Measurements from ENCODE around the gene CABLES2. TPM values are rescaled to one million over a fixed set of nuclear protein-coding genes. Genes with fewer than 3 reads are reported as not detected.

The CABLES2 gene
- total and polyA plus RNA-seq, 2 donors: 2.1 to 5.7 TPM

DNA sequence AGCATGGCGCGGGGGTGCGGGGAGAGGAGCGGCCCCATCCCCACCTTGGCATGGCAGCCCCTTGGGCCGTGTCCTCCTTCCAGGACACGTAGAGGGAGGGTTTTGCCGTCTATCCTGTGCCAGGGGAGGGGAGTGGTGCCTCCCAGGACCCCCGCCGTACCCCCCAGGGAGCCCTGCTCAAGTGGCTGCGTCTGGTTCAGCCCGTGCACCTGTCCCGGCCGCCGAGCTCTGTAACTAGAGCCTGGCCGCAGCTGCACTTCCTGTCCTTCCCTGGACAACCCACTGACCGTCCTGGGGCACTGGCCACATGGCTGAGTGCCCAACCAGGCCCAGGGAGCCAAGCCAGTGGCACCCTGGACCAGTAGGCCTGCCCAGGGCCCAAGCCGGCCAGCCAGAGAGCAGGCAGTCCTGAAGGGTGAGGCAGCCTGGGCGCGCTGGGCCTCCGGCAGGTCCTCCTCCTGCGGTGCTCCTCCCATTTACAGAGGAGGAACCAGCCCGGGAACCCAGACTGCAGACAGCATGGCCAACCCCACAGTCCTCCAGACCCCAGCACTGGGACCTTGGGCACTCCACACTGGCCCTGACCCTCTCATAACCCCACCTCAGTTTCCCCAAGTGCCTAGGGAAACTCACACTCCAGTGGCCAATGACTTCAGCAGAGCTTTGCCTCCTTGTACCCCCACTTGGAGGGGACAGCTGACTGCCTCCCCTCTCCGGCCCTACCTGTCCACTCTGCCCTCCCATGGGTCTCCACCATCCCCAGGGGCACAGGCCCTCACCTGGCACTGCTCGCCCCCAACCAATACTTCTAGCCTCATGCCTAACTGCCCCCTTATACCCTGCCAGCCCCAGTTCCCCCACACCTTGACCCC lies 48.7 kb downstream of the CABLES2 start:
- DNase-seq (ENCODE audit: extremely low spot score): no peak
- 64% methylated on average over 24 of the region's 24 CpGs for WGBS
- Histone ChIP-seq H3K4me1 (ENCODE audit: insufficient read depth) (peaks cover 6% of the 10 kb centered on the region), H3K36me3 (ENCODE audit: insufficient read depth) (no peaks in the 10 kb centered on the region), H3K27ac (ENCODE audit: low read depth) (peak overlapping the region; percentile 34), H3K4me3 (ENCODE audit: low read depth, low read length) (no peak overlapping the region)

DNA sequence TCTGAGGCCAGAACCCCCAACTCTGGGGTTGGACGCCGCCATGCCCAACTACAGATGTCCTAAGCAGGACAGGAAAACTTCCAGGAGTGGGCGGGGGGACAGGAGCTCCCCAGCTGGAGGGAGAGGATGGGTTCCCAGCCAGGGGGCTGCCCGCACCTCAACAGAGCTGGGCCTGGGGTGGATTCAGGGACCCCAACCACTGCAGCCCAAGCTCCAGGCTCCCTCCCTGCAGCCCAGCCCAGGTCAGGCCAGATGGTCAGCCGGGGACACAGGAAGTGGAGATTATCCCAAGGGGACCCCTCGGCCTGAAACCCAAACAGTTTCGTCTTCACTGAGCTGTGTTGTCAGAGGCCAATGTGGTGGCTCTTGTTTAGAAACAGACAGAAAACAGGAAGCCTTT lies 49.4 kb downstream of the CABLES2 start:
- no peak overlapping the region for H3K4me3 ChIP-seq (ENCODE audit: low read depth, low read length)
- peak overlapping the region; percentile 64 for H3K27ac ChIP-seq (ENCODE audit: low read depth)
- H3K36me3 ChIP-seq (ENCODE audit: insufficient read depth): no peaks in the 10 kb centered on the region
- H3K4me1 ChIP-seq (ENCODE audit: insufficient read depth): peaks cover 6% of the 10 kb centered on the region
- 47% methylated on average over 7 of the region's 7 CpGs for WGBS
- no peak for DNase-seq (ENCODE audit: extremely low spot score)

DNA sequence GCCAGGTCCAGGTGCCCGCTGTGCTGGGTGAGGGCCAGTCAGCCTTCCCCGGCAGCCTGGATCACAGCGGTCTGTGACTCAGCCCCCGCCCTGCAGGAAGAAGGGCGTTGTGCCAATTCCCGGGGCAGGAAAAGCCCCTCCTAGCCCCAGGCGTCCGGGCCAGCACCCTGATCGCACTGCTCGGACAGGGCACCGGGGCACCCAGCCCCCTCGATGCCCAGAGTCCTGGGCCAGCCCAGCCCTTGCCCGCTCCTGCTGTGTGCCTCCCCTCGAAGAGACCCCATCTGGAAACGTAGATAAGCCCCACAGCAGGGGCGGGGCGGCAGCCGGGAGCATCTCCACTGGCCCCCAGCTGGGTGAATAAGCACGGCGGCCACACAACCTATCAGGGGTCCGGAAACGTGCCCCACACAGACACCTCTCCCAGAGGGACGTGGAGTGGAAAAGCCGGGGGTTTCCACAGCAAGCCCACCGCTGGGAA lies 49.9 kb downstream of the CABLES2 start:
- Histone ChIP-seq H3K36me3 (ENCODE audit: insufficient read depth) (no peaks in the 10 kb centered on the region), H3K4me3 (ENCODE audit: low read depth, low read length) (no peak overlapping the region), H3K27ac (ENCODE audit: low read depth) (peak overlapping the region; percentile 80), H3K4me1 (ENCODE audit: insufficient read depth) (peaks cover 6% of the 10 kb centered on the region)
- DNase-seq (ENCODE audit: extremely low spot score): no peak
- WGBS: 15% methylated on average over 25 of the region's 25 CpGs

DNA sequence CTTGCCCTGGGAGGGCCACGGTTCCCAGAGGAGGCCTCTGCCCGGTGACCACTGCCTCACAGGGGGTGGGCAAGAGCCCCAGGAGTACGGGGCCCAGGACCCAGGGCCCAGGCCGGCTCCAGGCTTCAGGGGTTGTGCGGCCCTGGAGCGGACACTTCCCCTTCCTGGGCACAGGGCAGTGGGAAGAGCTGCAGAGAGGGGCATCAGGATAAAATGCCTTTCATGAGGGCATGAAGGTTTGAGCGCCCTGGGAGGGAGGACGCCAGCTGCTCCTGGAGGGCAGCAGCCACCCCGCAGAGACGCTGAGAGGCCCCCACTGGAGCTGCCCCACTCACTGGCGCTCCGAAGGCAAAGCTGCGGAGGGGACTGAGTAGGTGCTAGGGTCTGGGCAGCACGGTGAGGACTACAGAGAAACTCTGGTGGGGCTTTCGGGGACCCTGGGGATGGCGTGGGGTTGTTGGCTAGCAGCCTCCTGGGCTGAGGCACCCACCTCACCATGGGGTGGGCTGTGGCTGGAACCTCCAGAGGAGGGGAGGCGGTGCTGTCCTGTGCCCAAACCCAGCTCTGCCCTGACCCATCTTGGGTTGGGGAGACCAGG lies 50.4 kb downstream of the CABLES2 start:
- H3K4me1 ChIP-seq (ENCODE audit: insufficient read depth): peaks cover 6% of the 10 kb centered on the region
- 41% methylated on average over 17 of the region's 17 CpGs for WGBS
- no peaks in the 10 kb centered on the region for H3K36me3 ChIP-seq (ENCODE audit: insufficient read depth)
- no peak for DNase-seq (ENCODE audit: extremely low spot score)
- H3K4me3 ChIP-seq (ENCODE audit: low read depth, low read length): no peak overlapping the region
- H3K27ac ChIP-seq (ENCODE audit: low read depth): peak overlapping the region; percentile 80

DNA sequence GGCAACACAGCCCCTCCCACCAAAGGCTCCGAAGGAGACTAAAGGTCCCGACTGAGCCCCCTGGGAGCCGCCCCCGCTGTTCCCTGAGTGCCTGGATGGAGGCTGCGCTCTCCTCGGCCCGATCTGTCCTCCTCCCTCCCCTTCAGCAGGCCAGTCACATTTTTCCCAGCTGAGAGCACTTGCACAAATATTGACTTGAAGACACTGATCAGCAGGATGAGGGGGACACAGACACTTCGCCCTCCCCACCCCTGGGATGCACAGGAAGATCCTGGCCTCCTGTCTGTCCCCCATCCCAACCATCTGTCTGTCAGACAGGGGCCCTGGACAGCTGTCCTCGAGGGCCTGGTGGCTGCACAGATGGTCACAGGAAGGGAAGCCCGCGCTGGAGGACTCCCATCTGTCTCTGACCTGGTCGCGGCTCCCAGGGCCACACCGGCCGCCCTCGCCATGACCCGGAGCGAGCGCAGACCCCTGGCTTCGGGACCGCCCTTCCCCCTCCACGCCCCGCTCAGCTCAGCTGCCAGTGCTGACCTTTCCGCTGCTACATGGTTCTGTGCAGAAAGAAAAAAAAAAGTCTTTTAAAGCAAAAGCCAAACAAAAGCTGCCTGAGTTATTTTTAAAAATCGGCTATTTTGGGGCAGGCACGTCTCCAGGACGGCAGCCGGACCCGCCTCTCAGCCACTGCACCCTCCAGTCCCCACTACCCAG lies 51.1 kb downstream of the CABLES2 start:
- DNase-seq (ENCODE audit: extremely low spot score): no peak
- H3K27ac ChIP-seq (ENCODE audit: low read depth): peak overlapping the region; percentile 80
- WGBS: 16% methylated on average over 29 of the region's 29 CpGs
- H3K4me3 ChIP-seq (ENCODE audit: low read depth, low read length): no peak overlapping the region
- no peaks in the 10 kb centered on the region for H3K36me3 ChIP-seq (ENCODE audit: insufficient read depth)
- H3K4me1 ChIP-seq (ENCODE audit: insufficient read depth): peaks cover 6% of the 10 kb centered on the region

- peaks cover 6% of the 10 kb centered on the region for H3K4me1 ChIP-seq (ENCODE audit: insufficient read depth)
- no peaks in the 10 kb centered on the region for H3K36me3 ChIP-seq (ENCODE audit: insufficient read depth)
- no peak overlapping the region for H3K4me3 ChIP-seq (ENCODE audit: low read depth, low read length)
- 21% methylated on average over 11 of the region's 11 CpGs for WGBS
- no peak for DNase-seq (ENCODE audit: extremely low spot score)
- H3K27ac ChIP-seq (ENCODE audit: low read depth): peak overlapping the region; percentile 80
Measured at GRCh38 chr20:62355516-62355877, 51.6 kb downstream of the CABLES2 start.

DNA sequence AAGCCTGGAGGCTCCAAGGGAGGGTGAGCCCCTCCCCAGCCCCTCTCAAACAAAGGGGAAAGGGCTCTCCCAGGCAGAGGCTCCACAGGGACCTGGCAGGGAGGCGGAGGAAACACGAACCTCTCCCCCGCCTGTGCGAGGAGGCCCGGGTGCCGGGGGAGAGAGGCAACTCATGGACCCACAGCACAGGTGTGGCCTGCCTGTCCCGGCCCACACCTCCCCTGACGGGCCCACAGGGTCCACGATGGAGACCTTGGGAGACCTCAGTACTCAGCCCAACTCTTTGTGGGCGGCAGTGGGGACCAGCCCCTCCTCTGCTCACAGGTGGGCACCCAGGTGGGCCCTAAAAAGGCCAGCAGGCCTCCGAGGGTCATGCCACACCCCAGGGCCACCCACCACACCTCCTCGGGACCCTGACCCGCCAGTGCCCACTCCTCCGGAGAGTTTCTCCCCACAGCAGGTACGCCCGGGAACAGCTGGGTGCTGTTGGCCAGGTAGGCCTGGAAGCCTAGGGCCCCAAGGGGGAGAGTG lies 52.2 kb downstream of the CABLES2 start:
- Histone ChIP-seq H3K4me3 (ENCODE audit: low read depth, low read length) (no peak overlapping the region), H3K4me1 (ENCODE audit: insufficient read depth) (peaks cover 6% of the 10 kb centered on the region), H3K36me3 (ENCODE audit: insufficient read depth) (no peaks in the 10 kb centered on the region), H3K27ac (ENCODE audit: low read depth) (peak overlapping the region; percentile 80)
- no peak for DNase-seq (ENCODE audit: extremely low spot score)
- 69% methylated on average over 16 of the region's 16 CpGs for WGBS

DNA sequence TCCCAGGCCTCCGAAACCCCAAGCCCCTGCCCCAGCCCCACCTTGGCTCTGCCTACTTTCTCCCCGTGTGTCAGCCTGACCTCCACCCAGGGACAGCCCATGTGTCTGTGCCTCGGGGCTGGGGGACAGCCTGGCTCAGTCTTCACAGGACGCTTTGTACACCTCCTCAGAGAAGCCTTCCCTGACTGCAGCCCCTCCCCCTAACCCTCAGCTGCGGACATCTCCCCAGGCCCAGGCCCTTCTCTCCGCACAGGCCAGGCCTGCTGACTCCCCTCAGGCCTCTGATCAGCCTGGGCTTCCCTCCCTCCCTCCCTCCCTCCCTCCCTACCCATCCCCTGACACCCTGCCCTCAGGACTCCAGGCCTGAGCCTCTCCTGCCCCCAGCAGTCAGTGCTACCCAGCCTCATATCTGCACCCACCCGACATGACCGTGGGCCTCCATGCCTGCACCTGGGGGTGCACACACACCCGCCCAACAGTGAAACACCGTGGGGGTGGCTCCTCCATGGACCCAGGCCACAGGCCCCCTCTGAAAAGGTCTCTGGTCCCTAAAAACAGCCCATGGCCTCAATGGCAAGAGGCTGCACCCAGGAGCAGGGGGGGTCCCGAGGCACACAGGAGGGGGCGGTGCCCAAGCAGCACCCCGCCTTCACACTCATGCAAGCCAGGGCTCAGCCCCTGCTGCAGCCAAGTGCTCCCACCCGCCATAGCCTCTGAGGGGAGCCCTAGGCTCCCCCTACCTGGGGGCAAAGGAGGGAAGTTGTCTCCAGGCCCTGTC lies 52.9 kb downstream of the CABLES2 start:
- WGBS: 79% methylated on average over 14 of the region's 14 CpGs
- Histone ChIP-seq H3K27ac (ENCODE audit: low read depth) (no peak overlapping the region), H3K4me3 (ENCODE audit: low read depth, low read length) (no peak overlapping the region), H3K36me3 (ENCODE audit: insufficient read depth) (no peaks in the 10 kb centered on the region), H3K4me1 (ENCODE audit: insufficient read depth) (peaks cover 6% of the 10 kb centered on the region)
- no peak for DNase-seq (ENCODE audit: extremely low spot score)

GRCh38 chr20:62353289-62354030 lies 53.6 kb downstream of the CABLES2 start:
- peak overlapping the region; percentile 18 for H3K27ac ChIP-seq (ENCODE audit: low read depth)
- 92% methylated on average over 16 of the region's 16 CpGs for WGBS
- no peak overlapping the region for H3K4me3 ChIP-seq (ENCODE audit: low read depth, low read length)

GRCh38 chr20:62352402-62353288 lies 54.4 kb downstream of the CABLES2 start:
- DNase-seq (ENCODE audit: extremely low spot score): no peak
- H3K4me1 ChIP-seq (ENCODE audit: insufficient read depth): peaks cover 6% of the 10 kb centered on the region
- H3K27ac ChIP-seq (ENCODE audit: low read depth): no peak overlapping the region
- WGBS: 70% methylated on average over 43 of the region's 43 CpGs
- H3K36me3 ChIP-seq (ENCODE audit: insufficient read depth): no peaks in the 10 kb centered on the region
- H3K4me3 ChIP-seq (ENCODE audit: low read depth, low read length): no peak overlapping the region

More at GRCh38 chr20:62353289-62354030, 53.6 kb downstream of the CABLES2 start:
- H3K36me3 ChIP-seq (ENCODE audit: insufficient read depth): no peaks in the 10 kb centered on the region
- DNase-seq (ENCODE audit: extremely low spot score): no peak
- peaks cover 6% of the 10 kb centered on the region for H3K4me1 ChIP-seq (ENCODE audit: insufficient read depth)

DNA sequence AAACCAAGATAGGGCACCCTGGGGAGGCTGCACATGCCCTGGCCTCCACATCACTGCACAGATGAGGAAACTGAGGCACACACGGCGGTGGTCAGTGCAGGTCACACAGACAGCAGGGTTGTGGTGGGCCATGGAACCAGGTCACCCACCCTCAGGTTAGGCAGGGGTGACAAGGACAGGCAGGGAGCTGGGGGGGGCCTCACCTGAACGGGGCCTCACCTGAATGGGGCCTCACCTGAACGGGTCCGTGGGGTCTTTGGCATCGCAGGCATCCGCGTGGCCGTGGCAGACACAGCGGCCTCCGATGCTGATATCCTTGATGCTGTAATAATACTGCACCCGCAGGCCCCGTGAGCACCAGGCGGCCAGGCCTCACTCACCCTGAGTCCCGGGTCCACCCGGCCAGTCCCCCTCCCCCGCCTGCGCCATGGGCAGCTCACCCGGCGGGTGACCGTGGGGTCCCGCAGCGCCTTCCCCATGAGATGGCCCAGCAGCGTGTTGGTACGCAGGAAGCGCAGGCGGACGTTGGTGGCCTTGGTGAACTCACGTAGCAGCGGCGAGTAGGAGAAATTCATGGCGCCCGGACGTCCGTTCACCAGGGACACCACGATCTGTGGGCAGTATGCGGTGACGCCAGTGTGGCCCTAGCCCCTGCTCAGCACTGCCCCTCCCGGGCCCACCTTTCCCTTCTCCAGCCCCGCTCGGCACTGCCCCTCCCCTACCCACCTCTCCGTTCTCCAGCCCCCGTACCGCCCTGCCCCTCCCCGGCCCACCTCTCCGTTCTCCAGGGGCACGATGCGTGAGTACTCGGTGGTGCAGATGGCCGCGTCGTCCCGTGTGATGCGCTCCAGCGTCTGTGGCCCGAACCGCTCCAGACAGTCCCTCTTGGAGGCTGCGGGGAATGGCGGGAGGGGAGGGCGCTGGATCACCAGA lies 55.4 kb downstream of the CABLES2 start:
- H3K27ac ChIP-seq (ENCODE audit: low read depth): peak overlapping the region; percentile 30
- H3K4me1 ChIP-seq (ENCODE audit: insufficient read depth): no peaks in the 10 kb centered on the region
- no peak for DNase-seq (ENCODE audit: extremely low spot score)
- no peaks in the 10 kb centered on the region for H3K36me3 ChIP-seq (ENCODE audit: insufficient read depth)
- 90% methylated on average over 60 of the region's 60 CpGs for WGBS
- no peak overlapping the region for H3K4me3 ChIP-seq (ENCODE audit: low read depth, low read length)
